K562 (cell line): ENCODE measurements around the gene VWA1. TPM values are rescaled to one million over a fixed set of nuclear protein-coding genes. Genes with fewer than 3 reads are reported as not detected.

Source experiments
- AFF1 ChIP-seq, 2 experiments: fragments of 450-650 bp; IDR thresholded peaks; 2 replicates each; pipeline ENCODE4 v1.6.1; 2018; ENCODE audit warnings: mild to moderate bottlenecking in 2 of 2, low read depth in 1 of 2; ENCODE audit not compliant: partially characterized antibody in 2 of 2
- ESRRA ChIP-seq: fragments of 450-650 bp; IDR thresholded peaks from 2 replicates; pipeline ENCODE4 v1.6.1; 2014; ENCODE audit warnings: low read depth, mild to moderate bottlenecking, moderate library complexity, borderline replicate concordance
- FOXO4 ChIP-seq: fragments of 450-650 bp; formaldehyde crosslinking; IDR thresholded peaks from 2 replicates; pipeline ENCODE4 v1.4.0; 2020; ENCODE audit warnings: mild to moderate bottlenecking, moderate library complexity
- HBP1 ChIP-seq: fragments of 450-650 bp; formaldehyde crosslinking; IDR thresholded peaks from 2 replicates; pipeline ENCODE4 v1.4.0; 2022; ENCODE audit warnings: missing genetic modification characterization
- HMG20A ChIP-seq: fragments of 450-650 bp; formaldehyde crosslinking; conservative IDR thresholded peaks from 2 replicates; pipeline ENCODE4 v1.4.0; 2020; ENCODE audit warnings: mild to moderate bottlenecking, mixed read lengths
- KHSRP ChIP-seq: fragments of 450-650 bp; IDR thresholded peaks from 2 replicates; pipeline ENCODE4 v1.6.1; 2017
- MXI1 ChIP-seq: IDR thresholded peaks from 2 replicates; pipeline ENCODE4 v1.6.1; 2011; ENCODE audit warnings: low read depth, mild to moderate bottlenecking, improper control_type of control experiment, low read length
- POU5F1 ChIP-seq: fragments of 150-350 bp; IDR thresholded peaks from 2 replicates; pipeline ENCODE4 v1.6.1; 2014; ENCODE audit warnings: borderline replicate concordance, low read length, low read depth, mild to moderate bottlenecking; ENCODE audit not compliant: partially characterized antibody
- RAD21 ChIP-seq, 2 experiments: fragments of 250-450 bp in 1 of 2; fragments of 450-650 bp in 1 of 2; sonication (Bioruptor Pico) in 1 of 2; formaldehyde crosslinking in 1 of 2; IDR thresholded peaks in 1 of 2; conservative IDR thresholded peaks in 1 of 2; 2 replicates each; pipeline versions ENCODE4 v1.4.0 to v1.8.0; 2020 to 2022; ENCODE audit warnings: mild to moderate bottlenecking in 2 of 2, moderate library complexity in 1 of 2
- SMAD3 ChIP-seq: fragments of 450-650 bp; formaldehyde crosslinking; conservative IDR thresholded peaks from 2 replicates; pipeline ENCODE4 v1.4.0; 2020; ENCODE audit warnings: mild to moderate bottlenecking
- SRF ChIP-seq, 2 experiments: fragments of 250-450, 450-650 bp in 1 of 2; sonication (Bioruptor Pico) in 1 of 2; sonication (generic) in 1 of 2; formaldehyde crosslinking; IDR thresholded peaks; 2 replicates each; pipeline versions ENCODE4 v1.5.0 to v1.5.1; 2020 to 2022; ENCODE audit warnings: mild to moderate bottlenecking in 1 of 2, missing genetic modification reagents in 1 of 2
- SUPT5H ChIP-seq: fragments of 450-650 bp; IDR thresholded peaks from 2 replicates; pipeline ENCODE4 v1.6.1; 2016
- TFE3 ChIP-seq: fragments of 450-650 bp; formaldehyde crosslinking; IDR thresholded peaks from 2 replicates; pipeline ENCODE4 v1.4.0; 2020; ENCODE audit warnings: mild to moderate bottlenecking, mixed read lengths
- ZC3H11A ChIP-seq: IDR thresholded peaks from 2 replicates; pipeline ENCODE4 v1.6.1; 2012; ENCODE audit warnings: low read depth, low read length, improper control_type of control experiment
- ZNF146 ChIP-seq: IDR thresholded peaks from one replicate; pipeline ENCODE4 v1.6.1; 2018; ENCODE audit warnings: missing compliant biosample characterization; ENCODE audit not compliant: unreplicated experiment
- ZNF175 ChIP-seq: fragments of 200-800 bp; sonication (Bioruptor generic); IDR thresholded peaks from 2 replicates; pipeline ENCODE4 v1.6.1; 2016; ENCODE audit warnings: low read depth, mild to moderate bottlenecking, missing genetic modification characterization, missing compliant biosample characterization
- ZNF217 ChIP-seq: sonication (generic); formaldehyde crosslinking; IDR thresholded peaks from 2 replicates; pipeline ENCODE4 v1.8.0; 2022; ENCODE audit warnings: mild to moderate bottlenecking, missing genetic modification reagents
- ZNF274 ChIP-seq: IDR thresholded peaks from 2 replicates; pipeline ENCODE4 v1.6.1; 2011; ENCODE audit warnings: low read depth, mild to moderate bottlenecking, low read length, moderate library complexity, borderline replicate concordance
- polyA plus RNA-seq, 8 experiments: library from polyadenylated mRNA; depleted of rRNA in 4 of 8; stranded (reverse) in 5 of 8; unstranded in 3 of 8; fragments of >200 nt; fragmentation: Nextera tagmentation in 2 of 8; fragmentation: Illumina TruSeq in 1 of 8; extraction: Ambion mirVana in 2 of 8; extraction: Trizol in 1 of 8; gene quantifications; 2 replicates each; pipeline versions ENCODE4 v1.2.1 to v1.2.3, GENCODE V29; 2011 to 2014; ENCODE audit warnings: inconsistent platforms in 1 of 8, missing spikeins in 1 of 8
- total RNA-seq, 7 experiments: library from RNA; depleted of rRNA in 6 of 7; stranded (reverse); fragments of >200 nt in 6 of 7; fragmentation: Illumina TruSeq in 2 of 7; extraction: Trizol in 2 of 7; gene quantifications; 2 replicates each; pipeline versions ENCODE4 v1.2.1 to v1.2.3, GENCODE V29; 2011 to 2021; ENCODE audit warnings: low replicate concordance in 1 of 7

Gene VWA1
- total and polyA plus RNA-seq, 9 of the 15 experiments (the other 6 are each of a cell fraction or from before 2014, with no cell fraction given), result 0.01 to 6.4 (median 0.85) TPM

- peak; percentile 50; the same call in 1 of the 2 replicates for TF ChIP-seq SMAD3 (CRISPR knock-in tag)
- TF ChIP-seq ZC3H11A, result no peak
- TF ChIP-seq SRF (CRISPR knock-in tag; IDR thresholded peaks at IDR 0.05), result no peak; a peak in 1 of 4 replicates
- TF ChIP-seq SUPT5H, result no peak
- TF ChIP-seq MXI1, result no peak
- TF ChIP-seq ZNF175 (CRISPR knock-in tag), result peak; percentile 69; the same call in 1 of the 2 replicates
- TF ChIP-seq AFF1 (IDR thresholded peaks at IDR 0.05; ENCODE audit: low read depth in 1 of 2, partially characterized antibody in 2 of 2), result no peak
- TF ChIP-seq POU5F1, result no peak
- TF ChIP-seq ESRRA, result peak; percentile 96
- TF ChIP-seq HMG20A, result no peak
- 0 out of 2 replicates have a peak, but pooled peaks have one; percentile 54 for TF ChIP-seq FOXO4
- no peak for TF ChIP-seq ZNF217
- no peak for TF ChIP-seq ZNF146 (CRISPR knock-in tag)
- no peak for TF ChIP-seq KHSRP
- no peak for TF ChIP-seq ZNF274
- TF ChIP-seq RAD21 (CRISPR knock-in tag; conservative IDR thresholded peaks at IDR 0.05 in 1 of 2, IDR thresholded peaks at IDR 0.05 in 1 of 2), result peak; percentile 14 to 39; a peak in 2 of 4 replicates
- TF ChIP-seq HBP1, result peak; percentile 61; the same call in 1 of the 2 replicates
- TF ChIP-seq TFE3 (CRISPR knock-in tag), result no peak
Observed at GRCh38 chr1:1432951-1433803, 2.3 kb upstream of the VWA1 start (continued).
